ENCODE measurements around the gene TMEM151B.

Gene TMEM151B

DNA sequence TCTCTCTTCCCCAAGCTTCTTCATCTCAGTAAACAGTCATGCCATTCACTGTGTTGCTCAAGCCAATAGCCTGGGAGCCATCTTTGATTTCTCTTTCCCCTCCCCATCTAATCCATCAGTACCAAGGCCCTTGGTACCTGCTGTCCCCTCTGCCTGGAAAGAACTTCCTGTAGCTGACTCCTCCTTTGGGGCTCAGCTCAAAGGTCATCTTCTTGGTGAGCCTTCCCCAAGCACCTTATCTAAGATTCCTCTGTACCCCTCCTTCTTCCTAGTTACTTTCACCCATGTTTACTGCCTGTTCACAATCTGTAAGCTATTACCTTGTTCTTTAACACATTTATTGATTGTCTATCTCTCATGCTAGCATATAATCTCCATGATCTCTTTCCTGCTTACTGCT is 39.4 kb downstream of the TMEM151B start:
- TF ChIP-seq EZH2phosphoT487 (IDR thresholded peaks at IDR 0.05; ENCODE audit: low read depth) (no peak), CTCF (IDR thresholded peaks at IDR 0.05; ENCODE audit: low read depth, low read length) (no peak)
- no peak overlapping the region for H3K9ac ChIP-seq (ENCODE audit: low read length)
- peaks cover 63% of the 10 kb centered on the region for H3K36me3 ChIP-seq (replicated peaks; ENCODE audit: low read depth, low read length)
- no peaks in the 10 kb centered on the region for H3K27me3 ChIP-seq (ENCODE audit: low read depth, low read length)
- H3K79me2 ChIP-seq (ENCODE audit: low read length): peaks cover 18% of the 10 kb centered on the region
- no peak overlapping the region for H3K4me3 ChIP-seq (ENCODE audit: low read length)
- no peak overlapping the region for H3K4me2 ChIP-seq (ENCODE audit: low read length)
- H3K27ac ChIP-seq (ENCODE audit: low read length): no peak overlapping the region
- H4K20me1 ChIP-seq (ENCODE audit: insufficient read depth, low read length): peaks cover under 1% of the 10 kb centered on the region; the same call in 1 of the 2 replicates
- H3K9me3 ChIP-seq (ENCODE audit: insufficient read depth, low read length): no peaks in the 10 kb centered on the region
- peaks cover 8% of the 10 kb centered on the region for H3K4me1 ChIP-seq (ENCODE audit: low read length)
- H2AFZ ChIP-seq (ENCODE audit: low read depth, low read length): no peak overlapping the region

- Histone ChIP-seq H3K9me3 (ENCODE audit: insufficient read depth, low read length) (no peaks in the 10 kb centered on the region), H3K79me2 (ENCODE audit: low read length) (peaks cover 18% of the 10 kb centered on the region), H2AFZ (ENCODE audit: low read depth, low read length) (no peak overlapping the region), H3K36me3 (replicated peaks; ENCODE audit: low read depth, low read length) (peaks cover 57% of the 10 kb centered on the region), H3K9ac (ENCODE audit: low read length) (no peak overlapping the region), H3K4me2 (ENCODE audit: low read length) (no peak overlapping the region), H3K27me3 (ENCODE audit: low read depth, low read length) (no peaks in the 10 kb centered on the region), H3K4me1 (ENCODE audit: low read length) (peaks cover 8% of the 10 kb centered on the region), H4K20me1 (ENCODE audit: insufficient read depth, low read length) (no peaks in the 10 kb centered on the region), H3K27ac (ENCODE audit: low read length) (no peak overlapping the region), H3K4me3 (ENCODE audit: low read length) (no peak overlapping the region)
- TF ChIP-seq EZH2phosphoT487 (IDR thresholded peaks at IDR 0.05; ENCODE audit: low read depth): no peak
- TF ChIP-seq CTCF (IDR thresholded peaks at IDR 0.05; ENCODE audit: low read depth, low read length): no peak
Observed at GRCh38 chr6:44310241-44310640, 40.0 kb downstream of the TMEM151B start.

GRCh38 chr6:44311304-44311703 is 41.1 kb downstream of the TMEM151B start:
- no peaks in the 10 kb centered on the region for H4K20me1 ChIP-seq (ENCODE audit: insufficient read depth, low read length)
- peaks cover 8% of the 10 kb centered on the region for H3K4me1 ChIP-seq (ENCODE audit: low read length)
- H3K4me3 ChIP-seq (ENCODE audit: low read length): no peak overlapping the region
- TF ChIP-seq EZH2phosphoT487 (IDR thresholded peaks at IDR 0.05; ENCODE audit: low read depth) (no peak), CTCF (IDR thresholded peaks at IDR 0.05; ENCODE audit: low read depth, low read length) (no peak)
- H3K4me2 ChIP-seq (ENCODE audit: low read length): no peak overlapping the region
- no peaks in the 10 kb centered on the region for H3K27me3 ChIP-seq (ENCODE audit: low read depth, low read length)
- no peak overlapping the region for H3K9ac ChIP-seq (ENCODE audit: low read length)
- H3K27ac ChIP-seq (ENCODE audit: low read length): no peak overlapping the region
- no peaks in the 10 kb centered on the region for H3K9me3 ChIP-seq (ENCODE audit: insufficient read depth, low read length)
- peaks cover 18% of the 10 kb centered on the region for H3K79me2 ChIP-seq (ENCODE audit: low read length)
- peaks cover 48% of the 10 kb centered on the region for H3K36me3 ChIP-seq (replicated peaks; ENCODE audit: low read depth, low read length)
- H2AFZ ChIP-seq (ENCODE audit: low read depth, low read length): no peak overlapping the region

DNA sequence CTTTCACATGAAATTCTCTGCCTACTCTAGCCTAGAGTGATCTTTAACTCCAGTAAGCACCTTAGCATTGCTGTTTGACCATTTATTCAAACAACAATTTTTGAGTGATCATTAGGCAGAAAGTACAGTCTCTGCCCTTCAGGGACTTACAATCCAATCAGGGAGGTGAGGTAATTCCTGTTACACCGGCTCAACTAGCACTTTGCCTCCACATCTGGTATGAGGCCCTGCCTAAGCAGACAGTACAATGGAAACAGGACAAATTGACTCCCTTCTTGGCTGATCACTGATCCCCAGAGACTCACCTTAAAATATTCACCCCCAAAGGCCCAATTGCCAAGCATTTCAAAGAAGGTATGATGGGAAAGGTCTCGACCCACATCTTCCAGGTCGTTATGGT is 41.5 kb downstream of the TMEM151B start:
- H3K4me1 ChIP-seq (ENCODE audit: low read length): peaks cover 8% of the 10 kb centered on the region
- H3K4me2 ChIP-seq (ENCODE audit: low read length): peak overlapping the region; percentile 89
- H3K36me3 ChIP-seq (replicated peaks; ENCODE audit: low read depth, low read length): peaks cover 44% of the 10 kb centered on the region
- no peaks in the 10 kb centered on the region for H4K20me1 ChIP-seq (ENCODE audit: insufficient read depth, low read length)
- H3K4me3 ChIP-seq (ENCODE audit: low read length): 0 out of 2 replicates have a peak overlapping the region, but pooled peaks have one; percentile 91
- peaks cover 18% of the 10 kb centered on the region for H3K79me2 ChIP-seq (ENCODE audit: low read length)
- no peaks in the 10 kb centered on the region for H3K9me3 ChIP-seq (ENCODE audit: insufficient read depth, low read length)
- no peak overlapping the region for H3K9ac ChIP-seq (ENCODE audit: low read length)
- no peak overlapping the region for H2AFZ ChIP-seq (ENCODE audit: low read depth, low read length)
- TF ChIP-seq CTCF (IDR thresholded peaks at IDR 0.05; ENCODE audit: low read depth, low read length) (no peak), EZH2phosphoT487 (IDR thresholded peaks at IDR 0.05; ENCODE audit: low read depth) (no peak)
- no peaks in the 10 kb centered on the region for H3K27me3 ChIP-seq (ENCODE audit: low read depth, low read length)
- no peak overlapping the region for H3K27ac ChIP-seq (ENCODE audit: low read length)

All from OCI-LY3 (cell line).